ENCODE measurements around the gene RABGAP1L.
"Not testable (repeated sequence)": the region's sequence is repeated elsewhere in the genome, so short reads cannot be mapped to it uniquely, and the experiment has no call there.

Gene RABGAP1L

DNA sequence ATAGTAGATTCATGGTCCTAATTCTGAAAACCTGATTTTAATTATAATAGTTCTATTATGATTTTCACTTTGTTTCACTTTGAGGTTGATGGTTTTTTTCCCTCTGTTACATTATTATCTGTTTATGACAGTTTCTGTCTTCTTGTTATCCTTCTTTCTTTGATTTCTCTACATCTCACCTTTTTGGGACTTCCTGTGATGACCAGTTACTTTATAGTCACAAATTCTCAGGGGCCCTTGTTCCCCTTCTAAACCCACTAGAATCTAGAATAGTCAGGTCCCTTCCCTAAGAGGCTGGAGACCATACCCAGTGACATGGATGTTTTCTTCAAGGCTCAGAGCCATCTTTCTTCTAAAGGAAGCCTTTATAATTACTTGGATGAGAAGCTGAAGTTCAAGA, 526.9 kb downstream of the RABGAP1L start:
- no peak for DNase-seq

DNA sequence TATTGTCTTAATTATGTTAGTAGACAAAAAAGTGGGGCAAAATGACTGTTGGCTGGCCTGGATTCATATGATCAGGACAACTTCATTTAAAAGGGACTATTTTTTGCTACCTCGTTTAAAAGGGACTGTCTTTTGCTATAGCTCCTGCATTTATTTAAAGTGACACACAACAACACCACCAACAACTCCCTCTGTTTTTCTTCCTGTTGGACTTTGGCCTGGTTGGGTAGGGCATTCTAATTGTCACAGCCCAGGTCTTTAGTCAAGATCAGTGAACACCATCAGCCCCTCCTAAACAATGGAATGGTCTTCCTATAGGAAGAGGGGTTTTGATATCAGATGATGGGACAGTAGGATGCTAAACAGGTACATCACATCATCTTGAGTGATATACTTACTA, 530.2 kb downstream of the RABGAP1L start:
- DNase-seq: no peak

- DNase-seq: no peak
These were observed 530.9 kb downstream of the RABGAP1L start for GRCh38 chr1:174690266-174690665.

DNA sequence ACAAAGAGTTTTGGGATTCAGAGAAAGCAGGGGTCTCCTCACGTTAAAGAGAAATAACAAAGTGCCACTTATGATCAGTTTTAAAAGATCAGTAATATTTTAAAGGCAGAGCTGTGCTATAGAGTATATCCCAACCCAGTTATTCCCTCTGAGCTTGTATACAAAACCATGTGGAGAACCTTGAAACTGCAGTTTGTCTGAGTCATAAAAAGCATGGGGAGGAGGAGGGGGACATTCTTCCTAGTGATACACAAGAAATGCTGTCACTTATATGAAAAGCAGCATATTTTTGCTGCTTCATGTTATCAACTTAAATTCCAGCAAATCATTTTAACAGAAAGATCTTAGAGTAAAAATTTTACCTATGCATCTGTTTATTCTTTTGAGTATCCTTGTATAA, 533.0 kb downstream of the RABGAP1L start:
- DNase-seq: no peak

GRCh38 chr1:174693085-174693484, 533.8 kb downstream of the RABGAP1L start:
- DNase-seq: no peak

DNA sequence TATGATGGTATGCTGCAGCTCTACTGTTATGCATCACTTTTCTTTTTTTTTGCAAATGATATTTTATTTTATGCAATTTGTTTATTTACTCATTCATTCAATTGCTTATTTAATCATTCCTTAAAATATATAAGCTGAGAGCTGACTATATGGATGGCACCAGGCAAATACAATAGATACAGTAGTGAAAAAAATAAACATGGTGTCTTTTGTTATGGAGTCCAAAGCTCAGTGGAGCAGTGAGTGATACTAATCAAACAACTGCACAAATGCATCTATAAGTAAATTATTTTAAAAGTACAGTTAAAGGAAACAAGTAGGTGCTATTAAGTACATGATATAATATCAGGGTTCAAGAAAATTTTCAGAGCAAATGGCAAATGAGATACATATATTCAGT, 534.2 kb downstream of the RABGAP1L start:
- DNase-seq: not testable (repeated sequence)

DNA sequence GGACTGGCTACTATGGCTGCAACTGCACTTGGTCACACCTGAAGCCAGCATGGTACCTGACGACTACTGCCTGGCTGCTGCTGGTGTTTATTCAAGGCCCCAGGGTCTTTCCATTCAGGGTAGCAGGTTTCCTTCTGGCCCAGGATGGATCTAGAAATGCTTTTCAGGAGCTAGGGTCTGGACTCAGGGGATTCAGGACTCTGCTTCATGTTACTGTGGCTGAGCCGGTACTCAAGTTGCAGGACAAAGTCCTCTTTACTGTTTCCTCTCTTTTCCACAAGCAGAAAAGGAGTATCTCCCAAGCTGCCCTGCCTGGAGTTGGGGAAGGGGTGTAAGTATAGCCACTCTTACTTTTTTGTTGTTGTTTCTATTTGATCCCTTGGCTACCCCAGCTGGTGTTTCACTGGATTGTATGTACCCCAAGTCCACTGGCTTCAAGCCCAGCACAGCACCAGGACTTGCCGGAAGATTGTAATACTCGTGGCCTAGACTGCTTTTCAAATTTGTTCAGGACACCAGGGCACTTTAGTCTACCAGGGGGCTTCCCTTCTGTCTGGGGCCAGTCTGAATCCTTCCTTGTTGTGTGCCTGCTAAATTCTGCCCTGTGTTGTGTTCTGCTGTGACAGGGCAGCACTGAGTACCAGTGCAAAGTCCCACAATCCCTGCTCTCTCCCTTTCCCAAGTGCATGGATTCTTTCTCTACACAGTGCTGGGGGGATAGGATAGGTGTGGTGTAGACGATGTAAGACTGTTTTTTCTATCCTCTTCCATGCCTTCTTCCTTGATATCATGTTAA, 536.9 kb downstream of the RABGAP1L start:
- no peak for DNase-seq

DNA sequence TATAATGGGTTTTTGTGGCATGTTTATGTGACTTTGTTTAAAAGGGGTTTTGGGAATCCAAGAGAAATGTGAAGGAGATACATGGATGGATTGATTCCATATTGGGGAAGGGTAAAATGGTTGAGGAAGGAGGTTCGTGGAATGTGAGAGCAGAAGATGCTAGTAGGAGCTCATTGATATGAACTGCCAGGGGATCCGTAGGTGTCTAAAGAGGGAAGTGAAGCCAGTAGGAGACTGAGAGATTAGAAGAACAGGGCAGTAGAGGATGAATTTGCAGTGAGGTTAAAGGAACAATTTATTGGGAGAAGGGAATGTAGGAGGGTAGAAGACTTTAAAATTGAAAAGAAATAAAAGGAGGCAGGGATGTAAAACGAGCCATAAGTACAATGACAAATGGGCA, 541.0 kb downstream of the RABGAP1L start:
- DNase-seq: no peak

GRCh38 chr1:174700775-174701174, 541.5 kb downstream of the RABGAP1L start:
- no peak for DNase-seq

GRCh38 chr1:174701565-174701964, 542.2 kb downstream of the RABGAP1L start:
- DNase-seq: no peak

DNA sequence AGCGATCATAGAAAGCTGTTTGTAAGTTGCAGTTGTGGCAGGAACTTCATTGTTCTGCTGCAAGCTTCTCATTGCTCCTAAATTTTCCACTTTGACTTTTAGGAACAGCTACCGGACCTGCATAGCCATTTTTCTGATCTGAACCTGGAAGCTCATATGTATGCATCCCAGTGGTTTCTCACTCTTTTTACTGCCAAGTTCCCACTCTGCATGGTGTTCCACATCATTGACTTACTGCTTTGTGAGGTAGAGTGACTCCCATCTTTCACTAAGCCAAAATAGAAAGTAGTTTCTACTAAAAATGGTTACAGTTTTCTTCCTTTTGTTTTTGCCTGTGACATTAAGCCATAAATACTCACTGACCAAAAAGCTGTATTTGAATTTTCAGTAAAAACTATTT, 542.7 kb downstream of the RABGAP1L start:
- no peak for DNase-seq

DNA sequence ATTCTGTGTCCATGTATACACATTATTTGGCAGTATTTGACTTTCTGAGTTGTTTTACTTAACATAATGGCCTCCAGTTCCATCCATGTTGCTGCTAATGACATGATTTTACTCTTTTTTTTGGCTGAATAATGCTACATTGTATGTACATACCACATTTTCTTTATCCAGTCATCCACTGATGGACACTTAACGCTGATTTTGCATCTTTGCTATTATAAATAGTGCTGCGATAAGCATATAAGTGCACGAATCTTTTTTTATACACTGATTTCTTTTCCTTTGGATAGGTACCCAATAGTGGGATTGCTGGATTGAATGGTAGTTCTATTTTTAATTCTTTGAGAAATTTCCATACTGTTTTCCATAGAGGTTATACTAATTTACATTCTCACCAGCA, 544.0 kb downstream of the RABGAP1L start:
- no peak for DNase-seq

DNA sequence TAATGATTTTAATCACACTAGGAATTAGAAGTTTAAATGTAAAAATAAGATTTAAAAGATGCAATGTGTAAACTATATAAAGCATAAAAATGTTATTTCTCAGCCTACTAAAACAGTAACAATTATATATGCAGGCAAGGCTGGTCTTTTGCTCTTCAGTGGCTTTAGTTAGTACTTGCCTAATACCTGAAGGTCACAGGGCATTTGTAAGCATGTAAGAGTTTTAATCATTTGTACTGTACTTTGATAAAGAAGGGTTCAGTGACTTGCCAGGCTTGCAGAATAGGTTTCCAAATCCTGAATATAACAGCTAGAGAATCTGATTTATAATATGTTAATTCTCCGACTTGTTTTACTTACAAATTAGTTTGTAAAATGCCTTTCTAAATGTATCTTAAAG, 545.0 kb downstream of the RABGAP1L start:
- no peak for DNase-seq

GRCh38 chr1:174710868-174711845, 551.8 kb downstream of the RABGAP1L start:
- DNase-seq: no peak

GRCh38 chr1:174711848-174712247, 552.5 kb downstream of the RABGAP1L start:
- not testable (repeated sequence) for DNase-seq

DNA sequence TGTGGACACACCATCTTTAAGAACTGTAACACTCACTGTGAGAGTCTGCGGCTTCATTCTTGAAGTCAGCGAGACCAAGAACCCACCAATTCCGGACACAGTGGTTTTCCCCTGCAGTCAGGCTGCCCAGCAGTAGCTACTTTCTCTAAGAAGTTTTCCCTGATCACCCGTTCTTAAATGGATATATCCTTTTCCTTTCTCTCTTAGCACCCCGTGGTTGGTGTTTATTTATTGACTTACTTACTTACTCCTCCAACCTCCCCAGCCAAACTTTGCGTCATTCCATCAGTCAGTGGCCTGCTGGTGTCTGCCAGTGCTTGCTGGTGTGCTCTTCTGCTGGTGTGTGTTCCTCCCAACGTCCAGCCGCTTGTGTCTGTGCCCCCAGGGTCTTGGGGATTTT, 553.2 kb downstream of the RABGAP1L start:
- DNase-seq: no peak

DNA sequence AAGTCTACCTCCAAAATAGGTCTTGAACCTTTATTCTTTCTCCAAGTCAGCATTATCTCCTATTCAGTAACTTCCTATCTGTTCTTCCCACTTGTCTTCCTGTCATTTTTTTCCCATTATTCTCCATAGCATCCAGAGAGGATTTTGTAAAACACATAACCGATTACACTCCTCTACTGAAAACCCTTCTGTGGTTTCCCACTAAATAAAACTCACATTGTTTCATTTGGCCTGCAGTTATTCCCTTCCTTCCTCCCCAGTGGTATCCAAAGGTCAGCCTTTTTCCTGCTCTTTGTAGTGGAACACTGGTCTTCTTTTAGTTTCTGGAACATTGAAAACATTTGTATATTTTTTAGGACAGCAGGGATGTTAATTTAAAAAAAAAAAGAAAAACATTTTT, 554.5 kb downstream of the RABGAP1L start:
- no peak for DNase-seq

DNA sequence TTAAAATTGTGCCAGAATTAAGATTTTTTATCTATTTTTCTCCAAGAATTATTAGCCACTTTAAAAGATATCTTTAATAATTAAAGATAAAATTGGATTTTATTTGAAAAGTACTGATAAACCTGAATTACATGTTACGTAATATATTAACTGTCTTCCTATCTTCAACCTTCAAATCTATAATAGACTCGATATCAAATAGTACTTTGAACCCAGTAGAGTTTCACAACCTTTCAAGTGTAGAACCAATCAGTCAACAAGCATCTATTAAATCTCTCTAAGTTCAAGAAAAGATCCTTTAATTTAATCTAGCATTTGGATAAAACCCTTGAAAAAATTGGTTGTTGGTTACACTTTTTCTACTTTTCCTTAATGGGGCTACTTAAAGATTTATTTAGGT, 559.9 kb downstream of the RABGAP1L start:
- no peak for DNase-seq

GRCh38 chr1:174720618-174721017, 561.3 kb downstream of the RABGAP1L start:
- no peak for DNase-seq

- no peak for DNase-seq
These were observed 561.9 kb downstream of the RABGAP1L start for GRCh38 chr1:174721246-174721645.

GRCh38 chr1:174723816-174724215, 564.5 kb downstream of the RABGAP1L start:
- DNase-seq: no peak

DNA sequence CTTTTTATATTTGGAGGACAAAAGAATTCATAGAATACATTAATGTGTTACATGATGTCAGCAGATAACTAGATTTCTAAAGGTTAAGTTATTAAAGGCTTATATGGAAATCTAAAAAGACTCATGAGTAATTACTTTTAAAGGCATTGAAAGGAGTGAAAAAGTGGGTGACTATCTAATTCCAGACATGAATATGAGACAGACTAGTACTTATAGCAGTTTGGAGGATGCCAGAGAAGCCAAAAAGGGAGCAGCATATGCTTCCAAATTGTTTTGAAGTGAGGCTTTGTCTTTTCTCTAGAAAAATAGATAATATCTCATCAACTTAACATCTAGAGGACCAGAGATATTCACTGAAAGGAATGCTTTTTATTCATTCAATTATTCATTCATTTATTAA, 564.9 kb downstream of the RABGAP1L start:
- no peak for DNase-seq

GRCh38 chr1:174726167-174726879, 567.0 kb downstream of the RABGAP1L start:
- no peak for DNase-seq

All from cortex of kidney (tissue), 1 donor.